HG03045 (cell line): ENCODE measurements around the gene CCDC178.
"Not testable (repeated sequence)": the region's sequence is repeated elsewhere in the genome, so short reads cannot be mapped to it uniquely, and the experiment has no call there.

Source experiments
- ATAC-seq: cut with Tn5 transposase; IDR thresholded peaks from one replicate; pipeline ENCODE4 v1.9.1; 2021; ENCODE audit warnings: mild to moderate bottlenecking, moderate library complexity; ENCODE audit not compliant: unreplicated experiment

Gene CCDC178

GRCh38 chr18:33239298-33239697 is 201.2 kb downstream of the CCDC178 start:
- no peak for ATAC-seq

GRCh38 chr18:33232318-33232626 is 208.2 kb downstream of the CCDC178 start:
- ATAC-seq: peak; percentile 17

- ATAC-seq: peak; percentile 86
Measured at GRCh38 chr18:33231474-33232317, 208.8 kb downstream of the CCDC178 start.

GRCh38 chr18:33212363-33212762 is 228.2 kb downstream of the CCDC178 start:
- ATAC-seq: no peak

- no peak for ATAC-seq
Measured at GRCh38 chr18:33210575-33211189, 229.8 kb downstream of the CCDC178 start.

- ATAC-seq: no peak
Measured at GRCh38 chr18:33205777-33206176, 234.7 kb downstream of the CCDC178 start.

- no peak for ATAC-seq
Measured at GRCh38 chr18:33201509-33201926, 239.0 kb downstream of the CCDC178 start.

GRCh38 chr18:33195795-33196194 is 244.7 kb downstream of the CCDC178 start:
- ATAC-seq: no peak

GRCh38 chr18:33194793-33195192 is 245.7 kb downstream of the CCDC178 start:
- ATAC-seq: no peak

GRCh38 chr18:33184958-33185357 is 255.6 kb downstream of the CCDC178 start:
- no peak for ATAC-seq

- ATAC-seq: no peak
Measured at GRCh38 chr18:33184175-33184574, 256.3 kb downstream of the CCDC178 start.

- no peak for ATAC-seq
Measured at GRCh38 chr18:33183136-33183535, 257.4 kb downstream of the CCDC178 start.

- no peak for ATAC-seq
Measured at GRCh38 chr18:33181016-33181415, 259.5 kb downstream of the CCDC178 start.

GRCh38 chr18:33169218-33169617 is 271.3 kb downstream of the CCDC178 start:
- ATAC-seq: no peak

GRCh38 chr18:33164121-33164520 is 276.4 kb downstream of the CCDC178 start:
- not testable (repeated sequence) for ATAC-seq

GRCh38 chr18:33161131-33161530 is 279.4 kb downstream of the CCDC178 start:
- ATAC-seq: no peak

- ATAC-seq: no peak
Measured at GRCh38 chr18:33159151-33159550, 281.4 kb downstream of the CCDC178 start.

GRCh38 chr18:33157893-33158292 is 282.6 kb downstream of the CCDC178 start:
- no peak for ATAC-seq

GRCh38 chr18:33156906-33157470 is 283.5 kb downstream of the CCDC178 start:
- ATAC-seq: no peak

GRCh38 chr18:33154049-33154448 is 286.5 kb downstream of the CCDC178 start:
- ATAC-seq: no peak

- ATAC-seq: no peak
Measured at GRCh38 chr18:33152376-33152775, 288.1 kb downstream of the CCDC178 start.

GRCh38 chr18:33147811-33148210 is 292.7 kb downstream of the CCDC178 start:
- ATAC-seq: not testable (repeated sequence)
